Left ventricle myocardium inferior (tissue), 1 donor: ENCODE results near the gene ZNF575. TPM values are rescaled to one million over a fixed set of nuclear protein-coding genes. Genes with fewer than 3 reads are reported as not detected.
"Not testable (repeated sequence)": the region's sequence is repeated elsewhere in the genome, so short reads cannot be mapped to it uniquely, and the experiment has no call there.

Experiments used
- DNase-seq: peaks from one replicate; pipeline ENCODE4 v3.0.0-alpha.2; 2020
- H3K27ac ChIP-seq: fragments of 200-600 bp; replicated peaks from 2 replicates; pipeline ENCODE4 v1.8.0; 2021
- H3K27me3 ChIP-seq: fragments of 200-600 bp; 2 replicates; pipeline ENCODE4 v1.8.0; 2021; ENCODE audit warnings: low read depth
- H3K36me3 ChIP-seq: fragments of 200-600 bp; 2 replicates; pipeline ENCODE4 v1.8.0; 2021
- H3K4me1 ChIP-seq: fragments of 200-600 bp; 2 replicates; pipeline ENCODE4 v1.8.0; 2021
- H3K4me3 ChIP-seq: fragments of 200-600 bp; 2 replicates; pipeline ENCODE4 v1.8.0; 2021; ENCODE audit warnings: mild to moderate bottlenecking, moderate library complexity
- H3K9me3 ChIP-seq: fragments of 200-600 bp; replicated peaks from 2 replicates; pipeline ENCODE4 v1.8.0; 2021
- CTCF ChIP-seq: fragments of 200-600 bp; IDR thresholded peaks from 2 replicates; pipeline ENCODE4 v1.8.0; 2021; ENCODE audit warnings: antibody characterized with exemption, mild to moderate bottlenecking, borderline replicate concordance
- intact Hi-C: fragments of 100-400 bp; cut with micrococcal nuclease; formaldehyde crosslinking; loops from one replicate; pipeline ENCODE4 v1.11.0; 2022
- total RNA-seq: library from RNA; stranded (reverse); fragmentation: NEBNext Ultra II Directional; extraction: Animal tissue kit (Norgen Biotek cat#: 25700); gene quantifications from one replicate; pipeline ENCODE4 v1.2.1, GENCODE V29; 2021
- donor health status: DM: no; HTN: yes; CAD: no; lungs with severe emphysema.

ZNF575 gene
- total RNA-seq, 1 donor from 2014 or later: 1.1 TPM

DNA sequence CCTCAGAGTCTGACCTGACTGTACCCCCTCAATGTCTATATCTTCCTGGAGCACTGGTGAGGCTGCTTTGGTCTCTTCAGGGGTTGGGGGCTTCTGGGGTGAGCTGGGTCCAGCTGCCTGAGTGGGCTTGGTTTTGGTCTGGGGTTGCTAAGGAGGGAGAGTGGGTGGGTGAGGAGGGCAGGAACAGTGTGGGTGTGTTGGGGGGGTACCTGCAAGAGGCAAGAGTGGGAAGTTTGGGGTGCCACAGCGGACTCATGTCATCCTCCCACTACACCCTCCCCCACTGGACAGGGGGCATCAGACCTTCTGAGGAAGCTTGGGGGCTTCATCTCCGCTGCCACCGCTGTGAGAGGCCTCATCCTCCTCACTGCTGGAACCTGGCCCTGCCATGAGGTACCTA is 13.6 kb downstream of the ZNF575 start:
- Histone ChIP-seq H3K4me1 (no peaks in the 10 kb centered on the region), H3K9me3 (no peaks in the 10 kb centered on the region), H3K27ac (no peak overlapping the region), H3K4me3 (no peak overlapping the region), H3K27me3 (no peaks in the 10 kb centered on the region), H3K36me3 (peaks cover 66% of the 10 kb centered on the region)
- no peak for DNase-seq
- TF ChIP-seq CTCF: no peak
- intact Hi-C loops: no loop called here

DNA sequence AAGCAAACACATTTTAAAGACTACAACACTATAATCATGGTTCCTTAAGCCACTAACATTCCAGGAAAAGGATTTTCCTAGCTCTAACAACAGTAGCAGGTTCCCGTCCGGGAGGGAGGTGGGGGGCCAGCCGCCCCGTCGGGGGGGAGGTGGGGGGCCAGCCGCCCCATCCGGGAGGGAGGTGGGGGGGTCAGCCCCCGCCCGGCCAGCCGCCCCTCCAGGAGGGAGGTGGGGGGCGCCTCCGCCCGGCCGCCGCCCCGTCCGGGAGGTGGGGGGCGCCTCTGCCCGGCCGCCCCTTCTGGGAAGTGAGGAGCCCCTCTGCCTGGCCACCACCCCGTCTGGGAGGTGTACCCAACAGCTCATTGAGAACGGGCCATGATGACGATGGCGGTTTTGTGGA is 14.9 kb downstream of the ZNF575 start:
- H3K9me3 ChIP-seq, H3K27me3 ChIP-seq, H3K27ac ChIP-seq, H3K4me3 ChIP-seq, DNase-seq, H3K4me1 ChIP-seq, intact Hi-C loops: not testable (repeated sequence)
- H3K36me3 ChIP-seq: peaks cover 63% of the 10 kb centered on the region

DNA sequence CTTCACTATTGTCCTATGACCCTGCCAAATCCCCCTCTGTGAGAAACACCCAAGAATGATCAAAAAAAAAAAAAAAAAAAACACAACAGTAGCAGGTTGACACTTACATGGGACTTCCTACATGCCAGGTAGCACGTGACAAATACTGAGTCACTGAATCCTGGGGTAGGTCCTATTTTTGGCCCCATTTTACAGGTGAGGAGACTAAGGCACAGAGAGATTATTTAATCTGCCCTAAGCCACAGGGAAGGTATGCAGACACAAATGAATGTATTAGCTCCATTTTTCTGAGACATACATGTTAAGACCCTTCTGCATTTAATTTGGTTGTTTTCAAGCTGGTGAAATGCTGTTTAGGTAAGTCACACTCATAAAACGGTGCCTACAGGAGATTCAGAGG is 15.7 kb downstream of the ZNF575 start:
- no peak for TF ChIP-seq CTCF
- H3K4me3 ChIP-seq: no peak overlapping the region
- H3K4me1 ChIP-seq: no peaks in the 10 kb centered on the region
- no peak for DNase-seq
- no peaks in the 10 kb centered on the region for H3K9me3 ChIP-seq
- H3K27me3 ChIP-seq: no peaks in the 10 kb centered on the region
- no peak overlapping the region for H3K27ac ChIP-seq
- H3K36me3 ChIP-seq: peaks cover 65% of the 10 kb centered on the region
- intact Hi-C loops: no loop called here

DNA sequence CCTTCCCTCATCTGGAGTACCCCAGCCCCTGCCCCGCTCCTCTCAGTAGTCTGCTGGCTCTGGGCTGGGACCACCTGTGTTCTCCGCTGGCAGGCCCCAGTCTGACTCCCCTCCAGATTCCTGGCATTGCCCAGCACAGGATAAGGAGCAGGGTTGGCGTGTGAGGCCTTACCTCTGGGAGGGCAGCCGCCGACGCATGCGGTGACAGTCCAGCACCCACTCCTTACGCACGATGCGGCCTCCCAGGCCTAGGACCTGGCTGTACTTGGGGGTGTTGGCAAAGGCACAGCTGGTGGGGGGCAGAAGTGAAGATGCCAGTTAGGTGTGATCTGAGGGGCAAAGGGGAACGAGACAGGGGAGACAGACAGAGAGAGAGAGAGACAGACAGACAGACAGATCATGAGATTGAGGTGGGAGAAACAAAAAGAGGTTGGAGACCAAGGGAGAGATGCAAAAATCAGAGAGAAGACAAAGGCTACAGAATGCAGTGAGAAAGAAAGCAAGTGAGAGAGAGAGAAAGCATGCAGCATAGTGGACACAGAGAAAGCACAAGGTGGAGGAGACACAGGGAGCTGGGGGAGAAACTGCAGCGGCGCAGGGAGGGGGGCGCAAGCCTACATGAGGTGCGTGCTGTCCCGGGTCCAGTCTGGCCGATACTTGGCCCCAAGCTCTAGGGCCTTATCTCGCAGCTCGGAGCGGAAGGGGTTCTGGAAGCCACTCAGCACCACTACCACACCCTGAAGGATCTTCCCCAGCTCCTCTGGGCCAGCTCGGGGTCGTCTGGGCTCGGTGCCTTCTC is 18.6 kb downstream of the ZNF575 start:
- Histone ChIP-seq H3K27ac (no peak overlapping the region), H3K27me3 (no peaks in the 10 kb centered on the region), H3K4me3 (no peak overlapping the region), H3K36me3 (peaks cover 62% of the 10 kb centered on the region), H3K4me1 (no peaks in the 10 kb centered on the region), H3K9me3 (no peaks in the 10 kb centered on the region)
- DNase-seq: no peak
- no peak for TF ChIP-seq CTCF
- intact Hi-C loops: no loop called here

DNA sequence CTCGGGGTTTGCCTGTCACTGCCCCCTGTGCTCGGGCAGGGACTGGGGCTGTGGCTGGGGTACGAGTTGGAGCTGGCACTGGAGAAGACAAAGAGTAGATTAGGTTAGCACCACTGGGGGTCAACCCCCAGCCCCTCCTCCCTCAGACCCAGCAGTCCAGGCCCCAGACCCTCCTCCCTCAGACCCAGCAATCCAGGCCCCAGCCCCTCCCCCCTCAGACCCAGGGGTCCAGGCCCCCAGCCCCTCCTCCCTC is 19.1 kb downstream of the ZNF575 start:
- intact Hi-C loops: no loop called here
- H3K36me3 ChIP-seq: peaks cover 62% of the 10 kb centered on the region
- TF ChIP-seq CTCF: no peak
- H3K27ac ChIP-seq: no peak overlapping the region
- H3K4me1 ChIP-seq: no peaks in the 10 kb centered on the region
- H3K9me3 ChIP-seq: no peaks in the 10 kb centered on the region
- no peaks in the 10 kb centered on the region for H3K27me3 ChIP-seq
- DNase-seq: no peak
- no peak overlapping the region for H3K4me3 ChIP-seq

- Histone ChIP-seq H3K9me3 (no peaks in the 10 kb centered on the region), H3K4me3 (no peak overlapping the region), H3K27ac (no peak overlapping the region), H3K36me3 (peaks cover 62% of the 10 kb centered on the region), H3K4me1 (no peaks in the 10 kb centered on the region), H3K27me3 (no peaks in the 10 kb centered on the region)
- intact Hi-C loops: no loop called here
- no peak for DNase-seq
- TF ChIP-seq CTCF: no peak
Observed at GRCh38 chr19:43552616-43553015, 19.6 kb downstream of the ZNF575 start.
